ENCODE results near the gene TNKS2. TPM values are rescaled to one million over a fixed set of nuclear protein-coding genes. Genes with fewer than 3 reads are reported as not detected.

TNKS2 gene
- total RNA-seq, 2 donors from 2014 or later, result 48.5 to 52.3 TPM

- ATAC-seq (replicated peaks in 1 of 2) (no peak), DNase-seq (no peak)
- H3K27me3 Mint-ChIP-seq (ENCODE audit: low read depth), result no peaks in the 10 kb centered on the region
- H3K4me1 Mint-ChIP-seq (ENCODE audit: low read depth), result no peaks in the 10 kb centered on the region
- H3K36me3 Mint-ChIP-seq (ENCODE audit: insufficient read depth in 2 of 2), result no peaks in the 10 kb centered on the region
- no peak overlapping the region for H3K4me3 Mint-ChIP-seq
- no peaks in the 10 kb centered on the region for H3K9me3 Mint-ChIP-seq
- no peak overlapping the region for H3K27ac Mint-ChIP-seq
Observed at GRCh38 chr10:91775731-91776130, 22.5 kb upstream of the TNKS2 start.

- DNase-seq (no peak), ATAC-seq (replicated peaks in 1 of 2) (no peak)
- Mint-ChIP-seq H3K27ac (no peak overlapping the region), H3K27me3 (ENCODE audit: low read depth) (peaks cover 3% of the 10 kb centered on the region), H3K4me1 (ENCODE audit: low read depth) (no peaks in the 10 kb centered on the region), H3K9me3 (no peaks in the 10 kb centered on the region), H3K36me3 (ENCODE audit: insufficient read depth in 2 of 2) (no peaks in the 10 kb centered on the region), H3K4me3 (no peak overlapping the region)
Observed at GRCh38 chr10:91776266-91776665, 22.0 kb upstream of the TNKS2 start.

- Mint-ChIP-seq H3K27ac (no peak overlapping the region), H3K9me3 (no peaks in the 10 kb centered on the region)
- ATAC-seq (replicated peaks in 1 of 2), result no peak
Observed at GRCh38 chr10:91778485-91778884, 19.7 kb upstream of the TNKS2 start.

GRCh38 chr10:91779011-91779605 is 19.1 kb upstream of the TNKS2 start:
- Mint-ChIP-seq H3K27ac (no peak overlapping the region), H3K27me3 (ENCODE audit: low read depth) (peaks cover 10% of the 10 kb centered on the region), H3K4me3 (no peak overlapping the region), H3K4me1 (ENCODE audit: low read depth) (no peaks in the 10 kb centered on the region), H3K36me3 (ENCODE audit: insufficient read depth in 2 of 2) (no peaks in the 10 kb centered on the region), H3K9me3 (no peaks in the 10 kb centered on the region)
- no peak for DNase-seq
- no peak for ATAC-seq (replicated peaks in 1 of 2)

More at GRCh38 chr10:91778485-91778884, 19.7 kb upstream of the TNKS2 start:
- Mint-ChIP-seq H3K36me3 (ENCODE audit: insufficient read depth in 2 of 2) (no peaks in the 10 kb centered on the region), H3K4me3 (no peak overlapping the region), H3K4me1 (ENCODE audit: low read depth) (no peaks in the 10 kb centered on the region), H3K27me3 (ENCODE audit: low read depth) (peaks cover 10% of the 10 kb centered on the region)
- DNase-seq, result no peak

- no peak overlapping the region for H3K4me3 Mint-ChIP-seq
- no peaks in the 10 kb centered on the region for H3K36me3 Mint-ChIP-seq (ENCODE audit: insufficient read depth in 2 of 2)
- H3K27ac Mint-ChIP-seq, result no peak overlapping the region
Observed at GRCh38 chr10:91782539-91782938, 15.7 kb upstream of the TNKS2 start.

GRCh38 chr10:91785830-91786229 is 12.4 kb upstream of the TNKS2 start:
- ATAC-seq (replicated peaks in 1 of 2), result no peak
- no peak overlapping the region for H3K27ac Mint-ChIP-seq
- H3K9me3 Mint-ChIP-seq, result no peaks in the 10 kb centered on the region
- no peaks in the 10 kb centered on the region for H3K36me3 Mint-ChIP-seq (ENCODE audit: insufficient read depth in 2 of 2)
- no peak for DNase-seq
- H3K4me3 Mint-ChIP-seq, result no peak overlapping the region
- H3K27me3 Mint-ChIP-seq (ENCODE audit: low read depth), result peaks cover 10% of the 10 kb centered on the region
- no peaks in the 10 kb centered on the region for H3K4me1 Mint-ChIP-seq (ENCODE audit: low read depth)

More at GRCh38 chr10:91782539-91782938, 15.7 kb upstream of the TNKS2 start:
- Mint-ChIP-seq H3K27me3 (ENCODE audit: low read depth) (peaks cover 10% of the 10 kb centered on the region), H3K4me1 (ENCODE audit: low read depth) (no peaks in the 10 kb centered on the region), H3K9me3 (no peaks in the 10 kb centered on the region)
- ATAC-seq (replicated peaks in 1 of 2), result no peak
- no peak for DNase-seq

GRCh38 chr10:91787258-91787657 is 11.0 kb upstream of the TNKS2 start:
- no peak overlapping the region for H3K4me3 Mint-ChIP-seq
- H3K27me3 Mint-ChIP-seq (ENCODE audit: low read depth), result no peaks in the 10 kb centered on the region
- ATAC-seq (replicated peaks in 1 of 2) (no peak), DNase-seq (no peak)
- H3K9me3 Mint-ChIP-seq, result no peaks in the 10 kb centered on the region
- H3K36me3 Mint-ChIP-seq (ENCODE audit: insufficient read depth in 2 of 2), result no peaks in the 10 kb centered on the region
- no peaks in the 10 kb centered on the region for H3K4me1 Mint-ChIP-seq (ENCODE audit: low read depth)
- H3K27ac Mint-ChIP-seq, result no peak overlapping the region

GRCh38 chr10:91787810-91788209 is 10.4 kb upstream of the TNKS2 start:
- Mint-ChIP-seq H3K9me3 (no peaks in the 10 kb centered on the region), H3K27ac (no peak overlapping the region), H3K4me3 (no peak overlapping the region), H3K4me1 (ENCODE audit: low read depth) (no peaks in the 10 kb centered on the region), H3K27me3 (ENCODE audit: low read depth) (no peaks in the 10 kb centered on the region), H3K36me3 (ENCODE audit: insufficient read depth in 2 of 2) (no peaks in the 10 kb centered on the region)
- no peak for ATAC-seq (replicated peaks in 1 of 2)
- no peak for DNase-seq

GRCh38 chr10:91788527-91788926 is 9.7 kb upstream of the TNKS2 start:
- Mint-ChIP-seq H3K36me3 (ENCODE audit: insufficient read depth in 2 of 2) (no peaks in the 10 kb centered on the region), H3K27me3 (ENCODE audit: low read depth) (no peaks in the 10 kb centered on the region), H3K27ac (no peak overlapping the region), H3K9me3 (no peaks in the 10 kb centered on the region), H3K4me3 (no peak overlapping the region), H3K4me1 (ENCODE audit: low read depth) (no peaks in the 10 kb centered on the region)
- ATAC-seq (replicated peaks in 1 of 2) (no peak), DNase-seq (no peak)

- ATAC-seq (replicated peaks in 1 of 2), result peak; percentile 67 to 68
- peak overlapping the region; percentile 91 to 92 for H3K4me3 Mint-ChIP-seq
- peak overlapping the region; percentile 97 for H3K27ac Mint-ChIP-seq
- DNase-seq, result peak; percentile 60 to 63
- H3K27me3 Mint-ChIP-seq (ENCODE audit: low read depth), result no peaks in the 10 kb centered on the region
- no peaks in the 10 kb centered on the region for H3K9me3 Mint-ChIP-seq
- H3K36me3 Mint-ChIP-seq (ENCODE audit: insufficient read depth in 2 of 2), result peaks cover 9 to 22% of the 10 kb centered on the region in 2 donors
- peaks cover 46% of the 10 kb centered on the region for H3K4me1 Mint-ChIP-seq (ENCODE audit: low read depth)
Observed at GRCh38 chr10:91796331-91797047, 1.7 kb upstream of the TNKS2 start.

GRCh38 chr10:91797048-91797690 is 1.1 kb upstream of the TNKS2 start:
- H3K27ac Mint-ChIP-seq, result peak overlapping the region; percentile 97
- no peaks in the 10 kb centered on the region for H3K9me3 Mint-ChIP-seq
- H3K36me3 Mint-ChIP-seq (ENCODE audit: insufficient read depth in 2 of 2), result peaks cover 12 to 28% of the 10 kb centered on the region in 2 donors
- ATAC-seq (replicated peaks in 1 of 2) (no peak), DNase-seq (no peak)
- peaks cover 53% of the 10 kb centered on the region for H3K4me1 Mint-ChIP-seq (ENCODE audit: low read depth)
- H3K27me3 Mint-ChIP-seq (ENCODE audit: low read depth), result no peaks in the 10 kb centered on the region
- peak overlapping the region; percentile 91 to 92 for H3K4me3 Mint-ChIP-seq

- DNase-seq (peak; percentile 57 to 60), ATAC-seq (replicated peaks in 1 of 2) (peak; percentile 47)
- H3K27ac Mint-ChIP-seq, result peak overlapping the region; percentile 92
- H3K27me3 Mint-ChIP-seq (ENCODE audit: low read depth), result no peaks in the 10 kb centered on the region
- peak overlapping the region; percentile 91 to 98 for H3K4me3 Mint-ChIP-seq
- H3K36me3 Mint-ChIP-seq (ENCODE audit: insufficient read depth in 2 of 2), result peaks cover 13 to 31% of the 10 kb centered on the region in 2 donors
- H3K4me1 Mint-ChIP-seq (ENCODE audit: low read depth), result peaks cover 63% of the 10 kb centered on the region
- H3K9me3 Mint-ChIP-seq, result no peaks in the 10 kb centered on the region
Observed at GRCh38 chr10:91798649-91799611, 704 bp downstream of the TNKS2 start.

All from activated T-cell treated with anti-CD3 and anti-CD28 coated beads, Interleukin-2, amount 50 U/mL, for 72 hours (primary cell).